ENCODE results near the gene TADA1. TPM values are rescaled to one million over a fixed set of nuclear protein-coding genes. Genes with fewer than 3 reads are reported as not detected.
A peak's percentile ranks its signal among the peaks of the same experiment; 100 is the strongest.

The TADA1 gene
- 11.6 and 11.7 TPM in 2 replicates for total RNA-seq (2014; rRNA removed; shearing (Covaris generic))

- peak; percentile 97 for DNase-seq (ENCODE audit: low read depth)
Observed at GRCh38 chr1:166875734-166876539, at the start of gene TADA1. TADA1 (minus strand) TSS chr1:166876264; CDS start chr1:166876233, 31 bp downstream.

GRCh38 chr1:166924823-166925541 lies 48.9 kb upstream of the TADA1 start:
- DNase-seq (ENCODE audit: low read depth), result no peak

GRCh38 chr1:166920561-166921475 lies 44.8 kb upstream of the TADA1 start:
- peak; percentile 39 for DNase-seq (ENCODE audit: low read depth)

- DNase-seq (ENCODE audit: low read depth), result no peak
Observed at GRCh38 chr1:166918956-166919316, 42.9 kb upstream of the TADA1 start.

GRCh38 chr1:166918088-166918955 lies 42.3 kb upstream of the TADA1 start:
- DNase-seq (ENCODE audit: low read depth), result no peak

GRCh38 chr1:166915941-166916340 lies 39.9 kb upstream of the TADA1 start:
- DNase-seq (ENCODE audit: low read depth), result peak; percentile 57

GRCh38 chr1:166915042-166915441 lies 39.0 kb upstream of the TADA1 start:
- DNase-seq (ENCODE audit: low read depth), result peak; percentile 32

GRCh38 chr1:166914111-166914510 lies 38.0 kb upstream of the TADA1 start:
- peak; percentile 30 for DNase-seq (ENCODE audit: low read depth)

- no peak for DNase-seq (ENCODE audit: low read depth)
Observed at GRCh38 chr1:166911624-166912023, 35.6 kb upstream of the TADA1 start.

GRCh38 chr1:166910396-166910994 lies 34.4 kb upstream of the TADA1 start:
- DNase-seq (ENCODE audit: low read depth), result peak; percentile 83

- peak; percentile 45 for DNase-seq (ENCODE audit: low read depth)
Observed at GRCh38 chr1:166908942-166909341, 32.9 kb upstream of the TADA1 start.

GRCh38 chr1:166907763-166908162 lies 31.7 kb upstream of the TADA1 start:
- no peak for DNase-seq (ENCODE audit: low read depth)

- DNase-seq (ENCODE audit: low read depth), result no peak
Observed at GRCh38 chr1:166907051-166907450, 31.0 kb upstream of the TADA1 start.

GRCh38 chr1:166906647-166907046 lies 30.6 kb upstream of the TADA1 start:
- DNase-seq (ENCODE audit: low read depth), result peak; percentile 64

- peak; percentile 87 for DNase-seq (ENCODE audit: low read depth)
Observed at GRCh38 chr1:166905900-166906299, 29.8 kb upstream of the TADA1 start.

- DNase-seq (ENCODE audit: low read depth), result peak; percentile 59
Observed at GRCh38 chr1:166905136-166905535, 29.1 kb upstream of the TADA1 start.

- no peak for DNase-seq (ENCODE audit: low read depth)
Observed at GRCh38 chr1:166903232-166903631, 27.2 kb upstream of the TADA1 start.

- peak; percentile 70 for DNase-seq (ENCODE audit: low read depth)
Observed at GRCh38 chr1:166902279-166902678, 26.2 kb upstream of the TADA1 start.

GRCh38 chr1:166900987-166901386 lies 24.9 kb upstream of the TADA1 start:
- DNase-seq (ENCODE audit: low read depth), result peak; percentile 17

- no peak for DNase-seq (ENCODE audit: low read depth)
Observed at GRCh38 chr1:166899769-166900168, 23.7 kb upstream of the TADA1 start.

GRCh38 chr1:166895766-166896165 lies 19.7 kb upstream of the TADA1 start:
- DNase-seq (ENCODE audit: low read depth), result no peak
